Measurements from ENCODE around the gene PAM. TPM values are rescaled to one million over a fixed set of nuclear protein-coding genes. Genes with fewer than 3 reads are reported as not detected.

Gene PAM
- total RNA-seq, 2 experiments from 2014 or later, result 15.0 to 15.9 TPM

DNA sequence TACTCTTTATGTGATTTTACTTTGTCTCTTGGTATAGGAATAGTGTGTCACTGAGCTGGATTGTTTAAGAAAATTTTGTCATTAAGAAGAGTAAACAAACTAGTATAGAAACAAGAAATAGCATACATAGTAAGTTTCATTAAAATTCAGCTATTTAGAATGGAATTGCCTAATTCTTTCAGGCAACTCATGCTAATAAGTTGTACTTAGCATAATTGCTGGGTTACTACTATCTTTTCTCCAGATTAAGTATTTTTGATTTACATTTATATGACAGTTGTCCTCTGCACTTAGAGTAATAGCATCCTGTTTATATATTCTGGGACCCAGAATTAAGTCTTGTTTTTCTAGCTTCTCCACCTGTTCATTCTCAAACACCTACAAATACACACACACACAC is 85.9 kb downstream of the PAM start:
- Mint-ChIP-seq H3K27ac (no peak overlapping the region), H3K4me3 (no peak overlapping the region), H3K9me3 (peaks cover 2% of the 10 kb centered on the region), H3K4me1 (peaks cover 3% of the 10 kb centered on the region), H3K27me3 (no peaks in the 10 kb centered on the region), H3K36me3 (ENCODE audit: low read depth) (peaks cover 1% of the 10 kb centered on the region)
- POLR2A ChIA-PET, result no interaction called here
- DNase-seq, result no peak
- CTCF ChIA-PET, result no interaction called here

DNA sequence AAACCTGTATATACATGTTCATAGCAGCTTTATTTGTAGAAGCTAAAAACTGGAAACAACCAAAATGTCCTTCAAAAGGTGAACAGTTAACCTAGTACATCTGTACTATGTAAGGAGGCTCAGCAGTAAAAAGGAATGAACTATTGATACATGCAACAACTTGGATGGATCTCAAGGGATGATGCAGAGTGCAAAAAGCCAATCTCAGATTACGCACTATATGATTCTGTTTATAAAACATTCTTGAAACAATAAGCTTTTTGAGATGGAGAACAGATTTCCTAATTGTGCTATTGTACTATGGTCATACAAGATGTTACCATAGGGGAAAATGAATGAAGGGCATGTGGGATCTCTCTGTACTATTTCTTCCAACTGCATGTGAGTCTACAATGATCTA is 88.9 kb downstream of the PAM start:
- peaks cover 7% of the 10 kb centered on the region for H3K36me3 Mint-ChIP-seq (ENCODE audit: low read depth)
- H3K4me1 Mint-ChIP-seq, result peaks cover 7% of the 10 kb centered on the region
- POLR2A ChIA-PET, result no interaction called here
- CTCF ChIA-PET, result interaction anchor here (1.0 to 2.2 kb wide), 2 partner anchors 10 to 12 kb away, joined by 4 to 7 read pairs; no protein-coding TSS in a partner anchor
- H3K27ac Mint-ChIP-seq, result no peak overlapping the region
- DNase-seq, result no peak
- no peak overlapping the region for H3K4me3 Mint-ChIP-seq
- H3K9me3 Mint-ChIP-seq, result peaks cover 6% of the 10 kb centered on the region
- no peaks in the 10 kb centered on the region for H3K27me3 Mint-ChIP-seq

DNA sequence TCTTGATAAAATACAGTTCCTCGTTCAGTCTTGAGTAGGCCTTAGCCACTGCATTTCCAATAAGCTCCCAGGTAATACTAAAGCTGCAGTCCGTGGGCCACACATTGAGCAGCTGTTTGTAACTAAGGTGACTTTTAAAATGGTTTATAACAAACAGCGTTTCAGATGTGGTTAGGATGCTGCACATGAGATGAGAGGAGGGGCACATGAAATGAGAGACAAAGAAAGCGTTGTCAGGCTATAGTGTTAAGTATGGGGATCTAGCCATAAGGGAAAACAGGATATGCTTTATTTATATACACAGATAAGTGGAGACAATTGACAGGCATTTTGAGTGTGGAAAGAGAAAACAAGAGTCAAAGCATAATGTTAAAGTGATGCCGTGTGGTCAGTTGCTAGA is 89.9 kb downstream of the PAM start:
- DNase-seq, result no peak
- Mint-ChIP-seq H3K27ac (no peak overlapping the region), H3K4me1 (peaks cover 7% of the 10 kb centered on the region), H3K27me3 (no peaks in the 10 kb centered on the region), H3K4me3 (no peak overlapping the region), H3K9me3 (peaks cover 6% of the 10 kb centered on the region), H3K36me3 (ENCODE audit: low read depth) (peaks cover 7% of the 10 kb centered on the region)
- CTCF ChIA-PET, result interaction anchor here (1.0 to 2.2 kb wide), 2 partner anchors 9 to 13 kb away, joined by 4 to 7 read pairs; no protein-coding TSS in a partner anchor
- POLR2A ChIA-PET, result interaction anchor here (0.6 kb wide), 1 partner anchor 156 kb away, joined by 4 read pairs; no protein-coding TSS in a partner anchor

DNA sequence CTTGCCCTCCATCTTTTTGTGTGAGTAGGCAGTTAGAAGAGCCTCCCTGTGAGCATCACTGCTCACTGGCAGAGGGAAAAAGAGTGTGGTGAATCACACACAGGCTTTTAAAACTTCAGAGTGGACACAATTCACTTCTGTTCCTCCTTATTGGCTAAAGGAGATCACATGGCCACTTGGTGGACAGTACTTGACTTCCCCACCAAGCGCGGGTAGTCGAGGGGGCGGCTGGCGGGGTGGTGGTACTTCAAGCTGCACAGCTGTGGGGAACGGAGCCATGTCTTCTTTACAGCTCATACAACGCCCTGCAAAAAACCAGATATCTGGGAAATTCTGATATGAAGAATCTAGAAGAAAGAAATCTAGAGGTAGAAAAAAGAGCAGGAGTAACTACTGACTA is 95.4 kb downstream of the PAM start:
- POLR2A ChIA-PET, result no interaction called here
- no peak overlapping the region for H3K4me3 Mint-ChIP-seq
- CTCF ChIA-PET, result interaction anchor here (1.5 kb wide), 1 partner anchor 19 kb away, joined by 4 read pairs; no protein-coding TSS in a partner anchor

DNA sequence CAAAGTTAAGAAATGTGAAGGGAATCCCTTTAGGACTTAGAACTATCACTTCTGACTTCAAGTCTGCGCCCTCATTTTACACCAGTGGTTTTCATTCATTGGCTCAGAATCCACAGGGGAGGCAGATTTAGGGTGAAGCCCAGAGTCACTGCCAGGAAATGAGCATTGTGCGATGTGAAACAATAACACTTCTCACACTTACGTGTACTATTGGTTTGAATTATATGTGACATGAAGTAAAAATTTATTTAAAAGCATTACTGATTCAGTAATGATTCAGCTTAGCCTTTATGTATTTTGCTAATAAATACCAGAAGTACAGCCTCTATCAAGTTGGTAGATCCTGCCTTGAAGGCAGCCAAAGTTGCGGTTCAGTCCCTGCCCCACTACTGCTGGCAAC is 98.6 kb downstream of the PAM start:
- peaks cover 9% of the 10 kb centered on the region for H3K4me1 Mint-ChIP-seq
- no peaks in the 10 kb centered on the region for H3K27me3 Mint-ChIP-seq
- no peak overlapping the region for H3K27ac Mint-ChIP-seq

More for the DNA sequence above, 95.4 kb downstream of the PAM start:
- Mint-ChIP-seq H3K27me3 (no peaks in the 10 kb centered on the region), H3K36me3 (ENCODE audit: low read depth) (peaks cover 6% of the 10 kb centered on the region), H3K9me3 (peaks cover 4% of the 10 kb centered on the region), H3K4me1 (peaks cover 7% of the 10 kb centered on the region), H3K27ac (no peak overlapping the region)
- no peak for DNase-seq

DNA sequence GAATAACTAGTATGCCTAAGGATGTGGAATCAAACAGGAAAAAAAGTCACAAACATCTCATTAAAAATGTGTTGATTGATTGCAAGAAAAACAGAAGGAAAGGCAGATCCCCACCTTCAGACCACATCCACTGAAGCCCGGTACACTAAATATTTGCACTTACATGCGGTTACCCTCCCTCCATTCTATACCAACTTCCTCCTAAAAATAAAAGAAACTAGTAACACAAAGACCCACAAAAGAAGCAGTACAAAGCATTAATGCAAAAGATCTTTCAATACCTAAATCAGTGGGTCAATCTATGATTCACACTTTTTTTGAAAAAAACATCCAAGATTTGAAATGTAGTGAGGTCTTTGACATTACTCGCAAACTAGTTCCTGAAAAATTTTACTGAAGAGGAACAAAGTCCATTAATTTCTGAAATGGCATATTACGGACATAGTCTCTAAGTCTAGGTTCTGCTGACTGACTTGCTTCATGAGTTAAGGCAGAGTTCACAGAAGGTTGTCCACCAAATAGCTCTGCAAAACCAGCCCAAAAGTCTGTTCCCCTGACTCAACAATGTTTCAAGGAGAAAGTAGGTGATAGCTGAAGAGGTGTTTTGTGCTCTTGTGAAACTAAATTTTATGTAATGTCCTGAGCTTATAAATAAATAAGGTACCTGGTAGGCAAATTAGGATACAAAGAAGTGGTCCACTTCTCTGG is 100.7 kb downstream of the PAM start:
- ChIA-PET POLR2A (no interaction called here), CTCF (no interaction called here)

More for the DNA sequence above, 98.6 kb downstream of the PAM start:
- Mint-ChIP-seq H3K4me3 (no peak overlapping the region), H3K36me3 (ENCODE audit: low read depth) (no peaks in the 10 kb centered on the region), H3K9me3 (no peaks in the 10 kb centered on the region)
- ChIA-PET POLR2A (no interaction called here), CTCF (interaction anchor here (1.2 kb wide), 1 partner anchor 8 kb away, joined by 4 read pairs; no protein-coding TSS in a partner anchor)
- no peak for DNase-seq

DNA sequence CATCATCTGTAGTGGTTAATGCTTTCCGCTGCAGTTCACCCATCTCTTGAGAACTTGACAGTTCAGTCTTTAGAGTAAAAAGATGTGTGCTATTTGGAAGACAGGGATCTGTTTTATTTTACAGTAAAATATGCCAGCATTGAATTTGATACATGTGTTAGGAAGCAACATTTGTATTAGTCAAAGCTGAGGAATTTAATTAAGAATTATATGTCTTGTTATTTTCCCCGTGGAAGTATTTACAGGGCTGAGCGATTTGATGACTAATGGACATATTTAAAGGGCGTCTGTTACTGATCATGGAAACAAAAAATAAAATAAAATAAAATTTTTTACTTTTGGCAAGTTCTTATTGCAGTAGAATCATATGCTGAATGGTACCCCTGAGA is 101.3 kb downstream of the PAM start:
- H3K4me1 Mint-ChIP-seq, result peaks cover 9% of the 10 kb centered on the region
- H3K9me3 Mint-ChIP-seq, result no peaks in the 10 kb centered on the region
- H3K36me3 Mint-ChIP-seq (ENCODE audit: low read depth), result no peaks in the 10 kb centered on the region
- no peak overlapping the region for H3K27ac Mint-ChIP-seq
- no peaks in the 10 kb centered on the region for H3K27me3 Mint-ChIP-seq
- ChIA-PET CTCF (no interaction called here), POLR2A (no interaction called here)
- no peak for DNase-seq
- H3K4me3 Mint-ChIP-seq, result no peak overlapping the region

More for the DNA sequence above, 100.7 kb downstream of the PAM start:
- H3K36me3 Mint-ChIP-seq (ENCODE audit: low read depth), result no peaks in the 10 kb centered on the region
- H3K4me1 Mint-ChIP-seq, result peaks cover 9% of the 10 kb centered on the region
- no peak for DNase-seq
- no peaks in the 10 kb centered on the region for H3K9me3 Mint-ChIP-seq
- H3K4me3 Mint-ChIP-seq, result no peak overlapping the region
- H3K27ac Mint-ChIP-seq, result no peak overlapping the region
- no peaks in the 10 kb centered on the region for H3K27me3 Mint-ChIP-seq

DNA sequence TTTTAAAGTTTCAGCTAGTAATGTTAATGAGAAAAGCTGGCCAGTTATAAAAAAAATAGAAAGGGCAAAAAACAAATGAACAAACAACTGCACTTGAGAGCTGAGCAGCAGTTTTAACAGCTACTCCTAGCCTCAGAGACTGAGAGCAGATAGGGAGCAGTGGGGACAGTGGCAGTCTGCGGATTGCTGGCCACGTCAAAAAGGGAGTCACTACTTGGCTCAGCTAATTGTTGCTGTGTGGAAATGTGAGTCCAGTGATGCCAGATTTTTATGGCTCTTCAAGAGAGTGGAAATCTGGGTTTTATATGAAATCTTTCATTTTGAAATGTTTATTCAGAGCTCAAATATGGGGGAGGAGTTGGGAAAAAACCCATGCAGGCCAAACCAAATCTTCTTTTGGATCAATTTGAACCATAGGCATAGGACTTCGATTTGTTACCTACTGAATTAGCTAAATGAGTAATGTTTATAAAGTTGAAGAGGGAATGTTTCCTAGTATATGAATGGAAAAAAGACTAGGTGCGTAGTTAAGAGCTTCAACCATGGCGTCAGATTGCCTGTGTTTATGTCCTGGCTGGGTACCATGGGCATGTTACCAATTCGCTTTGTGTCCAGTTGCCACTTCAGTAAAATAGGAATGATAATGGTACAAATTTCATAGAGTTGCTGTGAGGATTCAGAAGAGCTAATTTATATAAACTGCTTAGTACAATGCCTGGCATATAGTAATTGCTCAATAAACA is 102.1 kb downstream of the PAM start:
- CTCF ChIA-PET, result interaction anchor here (0.9 kb wide), 1 partner anchor 50 kb away, joined by 3 read pairs; no protein-coding TSS in a partner anchor
- no peak for DNase-seq
- Mint-ChIP-seq H3K27me3 (no peaks in the 10 kb centered on the region), H3K4me3 (no peak overlapping the region), H3K9me3 (no peaks in the 10 kb centered on the region), H3K4me1 (peaks cover 9% of the 10 kb centered on the region), H3K27ac (no peak overlapping the region), H3K36me3 (ENCODE audit: low read depth) (no peaks in the 10 kb centered on the region)
- POLR2A ChIA-PET, result interaction anchor here (0.6 kb wide), 1 partner anchor 484 kb away, joined by 3 read pairs; no protein-coding TSS in a partner anchor

DNA sequence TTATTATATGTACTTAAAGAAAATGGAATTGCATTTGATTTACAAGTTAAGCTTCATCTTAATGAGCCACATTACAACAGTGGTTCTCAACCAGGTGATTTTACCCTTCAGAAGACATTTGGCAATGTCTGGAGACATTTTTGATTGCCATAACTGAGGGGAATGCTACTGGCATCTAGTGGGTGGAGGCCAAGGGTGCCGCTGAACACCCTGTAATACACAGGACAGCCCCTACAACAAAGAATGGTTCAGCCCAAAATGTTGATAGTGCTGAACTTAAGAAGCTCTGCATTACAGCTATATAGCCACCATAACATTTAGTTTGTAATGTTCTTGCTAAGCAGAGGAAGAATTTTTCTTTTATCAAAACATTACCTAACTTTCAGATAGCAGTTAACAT is 103.1 kb downstream of the PAM start:
- Mint-ChIP-seq H3K27ac (no peak overlapping the region), H3K4me1 (peaks cover 9% of the 10 kb centered on the region), H3K27me3 (no peaks in the 10 kb centered on the region), H3K4me3 (no peak overlapping the region), H3K9me3 (no peaks in the 10 kb centered on the region), H3K36me3 (ENCODE audit: low read depth) (no peaks in the 10 kb centered on the region)
- DNase-seq, result no peak
- ChIA-PET POLR2A (no interaction called here), CTCF (no interaction called here)

DNA sequence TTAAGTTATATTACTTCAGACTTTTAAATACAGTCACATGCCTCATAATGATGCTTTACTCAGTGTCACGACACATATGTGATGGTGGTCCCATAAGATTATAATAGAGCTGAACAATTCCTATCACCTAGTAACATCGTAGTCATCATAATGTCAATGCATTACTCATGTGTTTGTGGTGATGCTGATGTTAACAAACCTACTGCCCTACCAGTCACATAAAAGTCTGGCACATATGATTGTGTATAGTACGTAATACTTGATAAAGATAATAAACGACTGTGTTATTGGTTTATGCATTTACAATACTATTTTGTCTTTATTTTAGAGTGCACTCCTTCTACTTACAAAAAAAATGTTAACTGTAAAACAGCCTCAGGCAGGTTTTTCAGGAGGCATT is 103.7 kb downstream of the PAM start:
- no peak overlapping the region for H3K4me3 Mint-ChIP-seq
- no peaks in the 10 kb centered on the region for H3K36me3 Mint-ChIP-seq (ENCODE audit: low read depth)
- DNase-seq, result no peak
- no peak overlapping the region for H3K27ac Mint-ChIP-seq
- CTCF ChIA-PET, result no interaction called here
- no peaks in the 10 kb centered on the region for H3K27me3 Mint-ChIP-seq
- H3K9me3 Mint-ChIP-seq, result no peaks in the 10 kb centered on the region
- peaks cover 9% of the 10 kb centered on the region for H3K4me1 Mint-ChIP-seq
- POLR2A ChIA-PET, result no interaction called here

DNA sequence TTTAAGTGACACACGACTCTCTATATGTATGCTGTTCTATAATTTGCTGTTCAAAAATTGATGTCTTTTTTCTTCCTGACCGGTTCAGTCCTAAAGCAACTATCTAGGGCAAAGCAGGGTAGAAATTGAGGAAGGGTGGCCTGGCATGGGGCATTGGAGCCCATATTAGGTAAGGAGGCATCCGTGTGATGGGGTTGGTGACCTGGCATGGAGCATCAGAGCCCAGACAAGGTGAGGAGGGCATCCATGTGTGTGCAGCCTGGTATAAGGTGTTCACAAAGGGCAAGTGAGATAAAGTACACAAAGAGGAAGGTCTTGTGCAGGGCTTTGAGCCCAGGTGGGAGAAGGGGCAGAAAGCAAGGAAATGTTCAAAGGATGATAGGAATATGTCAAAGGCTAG is 104.9 kb downstream of the PAM start:
- CTCF ChIA-PET, result interaction anchor here (0.5 to 0.9 kb wide), 2 partner anchors 23 to 1856 kb away, joined by 3 to 4 read pairs; no protein-coding TSS in a partner anchor
- Mint-ChIP-seq H3K4me3 (no peak overlapping the region), H3K27ac (no peak overlapping the region), H3K27me3 (peaks cover 6% of the 10 kb centered on the region), H3K4me1 (peaks cover 9% of the 10 kb centered on the region), H3K9me3 (no peaks in the 10 kb centered on the region), H3K36me3 (ENCODE audit: low read depth) (no peaks in the 10 kb centered on the region)
- POLR2A ChIA-PET, result no interaction called here
- no peak for DNase-seq

DNA sequence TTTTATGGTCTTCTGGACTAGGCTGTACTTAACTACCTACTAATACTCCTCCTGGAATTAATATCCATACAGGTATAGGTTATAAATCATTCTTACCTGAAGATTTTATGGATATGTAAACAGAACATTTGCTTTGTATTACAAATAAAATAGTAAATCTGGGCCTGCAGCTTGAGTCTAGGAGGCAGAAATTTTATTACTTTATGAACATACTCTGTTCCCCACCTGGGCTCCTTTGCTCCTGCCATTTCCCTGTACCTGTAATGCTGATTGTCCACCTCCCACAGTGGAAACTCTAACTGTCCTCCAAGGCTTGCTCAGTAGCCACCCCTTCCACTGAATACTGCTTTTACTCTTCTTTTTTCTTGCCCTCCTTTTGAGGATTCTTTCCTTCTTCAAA is 108.0 kb downstream of the PAM start:
- ChIA-PET CTCF (no interaction called here), POLR2A (no interaction called here)
- peaks cover 9% of the 10 kb centered on the region for H3K4me1 Mint-ChIP-seq
- peaks cover 6% of the 10 kb centered on the region for H3K36me3 Mint-ChIP-seq (ENCODE audit: low read depth)
- no peaks in the 10 kb centered on the region for H3K9me3 Mint-ChIP-seq
- H3K27ac Mint-ChIP-seq, result no peak overlapping the region
- H3K27me3 Mint-ChIP-seq, result peaks cover 16% of the 10 kb centered on the region
- DNase-seq, result no peak
- H3K4me3 Mint-ChIP-seq, result no peak overlapping the region

DNA sequence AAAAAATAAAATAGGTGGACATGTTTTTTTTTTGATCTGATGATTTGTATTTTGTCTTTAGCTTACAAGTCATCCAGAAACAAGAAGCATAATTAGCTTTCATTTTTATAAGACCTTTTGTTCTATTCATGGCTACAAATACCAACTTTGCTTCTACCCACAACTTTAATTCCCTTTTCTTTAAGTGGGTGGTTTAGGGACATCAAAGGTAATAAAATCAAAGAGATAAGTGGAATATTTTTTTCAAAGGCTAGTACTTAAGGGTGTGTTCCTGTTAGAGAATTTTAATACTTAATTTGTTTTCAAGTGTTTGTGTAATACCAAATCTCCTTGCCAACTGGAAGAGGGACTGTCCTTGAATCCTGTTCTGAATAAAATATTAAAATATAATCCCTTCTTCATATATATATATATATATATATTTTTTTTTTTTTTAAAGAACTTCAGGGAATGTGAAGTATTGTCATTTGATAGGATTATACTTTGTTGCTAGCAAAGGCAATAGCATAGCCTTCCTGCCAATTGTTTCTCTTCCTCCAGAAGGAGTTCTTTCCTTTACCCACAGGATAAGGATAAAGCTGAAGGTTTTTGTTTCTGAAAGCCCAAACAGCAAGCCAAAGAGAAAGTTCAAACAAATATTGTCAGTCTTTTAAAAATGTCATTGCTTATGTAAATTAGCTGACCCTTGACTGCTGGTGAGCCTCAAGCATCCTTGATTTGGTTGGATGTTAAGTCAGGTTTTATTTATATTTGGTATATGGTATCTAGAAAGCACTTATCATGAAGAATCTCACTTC is 108.9 kb downstream of the PAM start:
- ChIA-PET POLR2A (interaction anchor here (0.7 kb wide), 2 partner anchors 13 to 460 kb away, joined by 3 read pairs; no protein-coding TSS in a partner anchor), CTCF (no interaction called here)
- H3K9me3 Mint-ChIP-seq, result no peaks in the 10 kb centered on the region
- no peak for DNase-seq
- peaks cover 16% of the 10 kb centered on the region for H3K27me3 Mint-ChIP-seq
- H3K4me3 Mint-ChIP-seq, result no peak overlapping the region
- peaks cover 9% of the 10 kb centered on the region for H3K4me1 Mint-ChIP-seq
- no peak overlapping the region for H3K27ac Mint-ChIP-seq
- H3K36me3 Mint-ChIP-seq (ENCODE audit: low read depth), result peaks cover 7% of the 10 kb centered on the region
